RPMI7951 (cell line): ENCODE measurements around the gene SHE. TPM values are rescaled to one million over a fixed set of nuclear protein-coding genes. Genes with fewer than 3 reads are reported as not detected.

Source experiments
- DNase-seq: peaks from one replicate; pipeline ENCODE4 v3.0.0-alpha.2; 2012; ENCODE audit warnings: low read depth
- total RNA-seq: library from RNA; depleted of rRNA; stranded (reverse); fragments of >200 nt; shearing (Covaris generic); gene quantifications from 2 replicates; pipeline ENCODE4 v1.2.3, GENCODE V29; 2014

The SHE gene
- total RNA-seq, 1 experiment from 2014 or later = not detected

GRCh38 chr1:154446789-154447188 lies 55.4 kb downstream of the SHE start:
- DNase-seq = no peak

- peak; percentile 31 for DNase-seq
These were observed 55.9 kb downstream of the SHE start for GRCh38 chr1:154446292-154446691.

GRCh38 chr1:154445040-154445472 lies 57.2 kb downstream of the SHE start:
- DNase-seq = peak; percentile 76

GRCh38 chr1:154443274-154444013 lies 58.8 kb downstream of the SHE start:
- no peak for DNase-seq

GRCh38 chr1:154442006-154442740 lies 60.0 kb downstream of the SHE start:
- peak; percentile 22 for DNase-seq

- DNase-seq = no peak
These were observed 60.8 kb downstream of the SHE start for GRCh38 chr1:154441241-154441888.

- no peak for DNase-seq
These were observed 62.0 kb downstream of the SHE start for GRCh38 chr1:154440036-154440804.

- DNase-seq = no peak
These were observed 65.8 kb downstream of the SHE start for GRCh38 chr1:154436433-154436832.

- no peak for DNase-seq
These were observed 66.5 kb downstream of the SHE start for GRCh38 chr1:154435599-154436200.

GRCh38 chr1:154434346-154435085 lies 67.7 kb downstream of the SHE start:
- no peak for DNase-seq

GRCh38 chr1:154433161-154433764 lies 68.9 kb downstream of the SHE start:
- DNase-seq = no peak

- DNase-seq = peak; percentile 90
These were observed 70.4 kb downstream of the SHE start for GRCh38 chr1:154431586-154432373.

GRCh38 chr1:154430903-154431302 lies 71.3 kb downstream of the SHE start:
- no peak for DNase-seq

GRCh38 chr1:154429841-154430611 lies 72.2 kb downstream of the SHE start:
- DNase-seq = no peak
